COLO668 (cell line): ENCODE data around the gene MRPL38.

Experiments
- DNase-seq: peaks from one replicate; lab custom pipeline; 2025; ENCODE audit not compliant: unreplicated experiment; lab: John Stamatoyannopoulos, UW

Gene MRPL38

GRCh38 chr17:75920045-75920560 lies 15.4 kb upstream of the MRPL38 start:
- no peak for DNase-seq

- DNase-seq: no peak
Measured at GRCh38 chr17:75919611-75920010, 14.9 kb upstream of the MRPL38 start.

GRCh38 chr17:75917917-75918445 lies 13.3 kb upstream of the MRPL38 start:
- no peak for DNase-seq

- DNase-seq: peak; percentile 11
Measured at GRCh38 chr17:75917141-75917916, 12.6 kb upstream of the MRPL38 start.

- DNase-seq: no peak
Measured at GRCh38 chr17:75915268-75915667, 10.6 kb upstream of the MRPL38 start.

GRCh38 chr17:75914643-75915267 lies 10.1 kb upstream of the MRPL38 start:
- DNase-seq: peak; percentile 1

- DNase-seq: peak; percentile 71
Measured at GRCh38 chr17:75913537-75914210, 9.0 kb upstream of the MRPL38 start.

- DNase-seq: peak; percentile 68
Measured at GRCh38 chr17:75910699-75911098, 6.0 kb upstream of the MRPL38 start.

GRCh38 chr17:75909812-75910274 lies 5.2 kb upstream of the MRPL38 start:
- peak; percentile 77 for DNase-seq

- peak; percentile 88 for DNase-seq
Measured at GRCh38 chr17:75909051-75909811, 4.5 kb upstream of the MRPL38 start.

GRCh38 chr17:75908201-75908600 lies 3.5 kb upstream of the MRPL38 start:
- DNase-seq: peak; percentile 25

GRCh38 chr17:75906143-75906884 lies 1.6 kb upstream of the MRPL38 start:
- no peak for DNase-seq

GRCh38 chr17:75902406-75902805 lies 2.3 kb downstream of the MRPL38 start:
- no peak for DNase-seq

- no peak for DNase-seq
Measured at GRCh38 chr17:75901727-75902126, 3.0 kb downstream of the MRPL38 start.

- DNase-seq: no peak
Measured at GRCh38 chr17:75900691-75901533, 3.8 kb downstream of the MRPL38 start.

- DNase-seq: no peak
Measured at GRCh38 chr17:75899767-75900468, 4.8 kb downstream of the MRPL38 start.

- DNase-seq: no peak
Measured at GRCh38 chr17:75899353-75899752, 5.3 kb downstream of the MRPL38 start.

- DNase-seq: no peak
Measured at GRCh38 chr17:75898791-75899190, 5.9 kb downstream of the MRPL38 start.
